Chondrocyte (in vitro differentiated cells): Measurements from ENCODE around the gene KRT86. TPM values are rescaled to one million over a fixed set of nuclear protein-coding genes. Genes with fewer than 3 reads are reported as not detected.

ENCODE experiments used
- DNase-seq: peaks from one replicate; pipeline ENCODE4 v3.0.0; 2021; ENCODE audit warnings: mixed read lengths, low spot score
- H3K27ac Mint-ChIP-seq: one replicate; pipeline ENCODE4 v1.8.0; 2021; ENCODE audit warnings: mild to moderate bottlenecking, moderate library complexity, mixed read lengths; ENCODE audit not compliant: unreplicated experiment
- H3K27me3 Mint-ChIP-seq: 2 replicates; pipeline ENCODE4 v1.8.0; 2021; ENCODE audit warnings: low read depth, mixed read lengths
- H3K36me3 Mint-ChIP-seq: 2 replicates; pipeline ENCODE4 v1.8.0; 2021; ENCODE audit warnings: low read depth, mixed read lengths
- H3K4me1 Mint-ChIP-seq: 2 replicates; pipeline ENCODE4 v1.8.0; 2021; ENCODE audit warnings: low read depth, mild to moderate bottlenecking, mixed read lengths
- H3K4me3 Mint-ChIP-seq: one replicate; pipeline ENCODE4 v1.8.0; 2021; ENCODE audit warnings: mild to moderate bottlenecking, moderate library complexity, mixed read lengths; ENCODE audit not compliant: unreplicated experiment
- H3K9me3 Mint-ChIP-seq: 2 replicates; pipeline ENCODE4 v1.8.0; 2021; ENCODE audit warnings: low read depth, mixed read lengths
- CTCF ChIP-seq: fragments of 200-600 bp; sonication (generic); IDR thresholded peaks from 2 replicates; pipeline ENCODE4 v1.5.0; 2021; ENCODE audit warnings: antibody characterized with exemption, mild to moderate bottlenecking, moderate library complexity
- total RNA-seq: library from RNA; stranded (reverse); gene quantifications from 3 replicates; pipeline ENCODE4 v1.2.1, GENCODE V29; 2021

The KRT86 gene
- total RNA-seq, 1 donor from 2014 or later: 0.67 TPM

GRCh38 chr12:52347551-52348510 lies 73.4 kb downstream of the KRT86 start:
- Mint-ChIP-seq H3K36me3 (no peaks in the 10 kb centered on the region), H3K4me1 (peaks cover 5% of the 10 kb centered on the region), H3K27me3 (peaks cover 28% of the 10 kb centered on the region), H3K4me3 (no peak overlapping the region), H3K9me3 (peaks cover 3% of the 10 kb centered on the region), H3K27ac (no peak overlapping the region)
- TF ChIP-seq CTCF: no peak
- DNase-seq: no peak

- no peak for DNase-seq
- H3K27ac Mint-ChIP-seq: no peak overlapping the region
- H3K36me3 Mint-ChIP-seq: no peaks in the 10 kb centered on the region
- peaks cover 7% of the 10 kb centered on the region for H3K4me1 Mint-ChIP-seq
- H3K9me3 Mint-ChIP-seq: no peaks in the 10 kb centered on the region
- H3K27me3 Mint-ChIP-seq: peaks cover 36% of the 10 kb centered on the region
- no peak for TF ChIP-seq CTCF
- H3K4me3 Mint-ChIP-seq: no peak overlapping the region
Measured at GRCh38 chr12:52349196-52349595, 74.8 kb downstream of the KRT86 start.

- peaks cover 10% of the 10 kb centered on the region for H3K4me1 Mint-ChIP-seq
Measured at GRCh38 chr12:52350021-52350620, 75.7 kb downstream of the KRT86 start.

GRCh38 chr12:52350786-52351185 lies 76.3 kb downstream of the KRT86 start:
- Mint-ChIP-seq H3K9me3 (no peaks in the 10 kb centered on the region), H3K27me3 (peaks cover 47% of the 10 kb centered on the region), H3K27ac (no peak overlapping the region), H3K4me3 (no peak overlapping the region), H3K36me3 (no peaks in the 10 kb centered on the region), H3K4me1 (peaks cover 5% of the 10 kb centered on the region)
- no peak for DNase-seq
- no peak for TF ChIP-seq CTCF

More at GRCh38 chr12:52350021-52350620, 75.7 kb downstream of the KRT86 start:
- DNase-seq: no peak
- Mint-ChIP-seq H3K27ac (no peak overlapping the region), H3K27me3 (peaks cover 45% of the 10 kb centered on the region), H3K9me3 (no peaks in the 10 kb centered on the region), H3K36me3 (no peaks in the 10 kb centered on the region), H3K4me3 (no peak overlapping the region)
- TF ChIP-seq CTCF: no peak

GRCh38 chr12:52351196-52352059 lies 77.0 kb downstream of the KRT86 start:
- DNase-seq: no peak
- peaks cover 4% of the 10 kb centered on the region for H3K4me1 Mint-ChIP-seq
- H3K9me3 Mint-ChIP-seq: no peaks in the 10 kb centered on the region
- peaks cover 47% of the 10 kb centered on the region for H3K27me3 Mint-ChIP-seq
- H3K4me3 Mint-ChIP-seq: no peak overlapping the region
- no peak overlapping the region for H3K27ac Mint-ChIP-seq
- no peak for TF ChIP-seq CTCF
- no peaks in the 10 kb centered on the region for H3K36me3 Mint-ChIP-seq
